HepG2 (cell line): Measurements from ENCODE around the gene GLIS2. TPM values are rescaled to one million over a fixed set of nuclear protein-coding genes. Genes with fewer than 3 reads are reported as not detected.

Source experiments
- DZIP1 ChIP-seq: sonication (generic); formaldehyde crosslinking; IDR thresholded peaks from 2 replicates; pipeline ENCODE4 v1.5.0; 2020; ENCODE audit warnings: mild to moderate bottlenecking, missing genetic modification reagents
- FIP1L1 ChIP-seq: fragments of 200-400 bp; formaldehyde crosslinking; IDR thresholded peaks from 2 replicates; pipeline ENCODE4 v1.6.1; 2018; ENCODE audit warnings: low read depth, mild to moderate bottlenecking, low read length, moderate library complexity, borderline replicate concordance; ENCODE audit not compliant: insufficient read depth
- HNF4A ChIP-seq: sonication (generic); formaldehyde crosslinking; IDR thresholded peaks from 2 replicates; pipeline ENCODE4 v1.4.0; 2020; ENCODE audit warnings: missing genetic modification reagents
- HNRNPL ChIP-seq: fragments of 200-400 bp; formaldehyde crosslinking; IDR thresholded peaks from 2 replicates; pipeline ENCODE4 v1.6.1; 2017; ENCODE audit warnings: mild to moderate bottlenecking, low read depth, low read length
- KAT8 ChIP-seq: IDR thresholded peaks from 2 replicates; pipeline ENCODE4 v1.6.1; 2016; ENCODE audit warnings: missing genetic modification reagents, missing compliant biosample characterization
- PBX3 ChIP-seq: sonication (generic); formaldehyde crosslinking; IDR thresholded peaks from 2 replicates; pipeline ENCODE4 v1.8.1; 2023; ENCODE audit warnings: missing genetic modification reagents, inconsistent platforms, borderline replicate concordance
- RXRB ChIP-seq: IDR thresholded peaks from 2 replicates; pipeline ENCODE4 v1.6.1; 2016; ENCODE audit warnings: borderline replicate concordance, missing genetic modification reagents, missing compliant biosample characterization
- ZNF264 ChIP-seq: sonication (generic); formaldehyde crosslinking; IDR thresholded peaks from 2 replicates; pipeline ENCODE4 v1.4.0; 2020; ENCODE audit warnings: missing genetic modification reagents
- ZNF790 ChIP-seq: sonication (generic); formaldehyde crosslinking; IDR thresholded peaks from 2 replicates; pipeline ENCODE4 v1.8.0; 2022; ENCODE audit warnings: missing genetic modification reagents, mild to moderate bottlenecking, borderline replicate concordance
- polyA plus RNA-seq, 8 experiments: library from polyadenylated mRNA; depleted of rRNA in 3 of 8; stranded (reverse) in 7 of 8; unstranded in 1 of 8; fragments of >200 nt; fragmentation: Illumina TruSeq in 4 of 8; extraction: Trizol in 4 of 8; gene quantifications; 2 replicates each; pipeline versions ENCODE4 v1.2.1 to v1.2.3, GENCODE V29; 2011 to 2016; ENCODE audit warnings: low read depth in 4 of 8, missing spikeins in 1 of 8, mixed read lengths in 1 of 8; ENCODE audit not compliant: insufficient read depth in 1 of 8
- total RNA-seq, 5 experiments: library from RNA; depleted of rRNA; stranded (reverse); fragments of >200 nt; fragmentation: Illumina TruSeq; extraction: Trizol; gene quantifications; 2 replicates each; pipeline ENCODE4 v1.2.3, GENCODE V29; 2016; ENCODE audit warnings: low read depth in 1 of 5
- TF ChIP-seq, protein P1 (sequence below): IDR thresholded peaks from 2 replicates; pipeline ENCODE4 v1.6.1; 2016; ENCODE audit warnings: missing compliant biosample characterization, missing genetic modification reagents, borderline replicate concordance
- TF ChIP-seq, protein P2 (sequence below): sonication (generic); formaldehyde crosslinking; IDR thresholded peaks from 2 replicates; pipeline ENCODE4 v1.5.1; 2020; ENCODE audit warnings: mild to moderate bottlenecking, missing genetic modification reagents, moderate library complexity
- TF ChIP-seq, protein P3 (sequence below): sonication (generic); formaldehyde crosslinking; IDR thresholded peaks from 2 replicates; pipeline ENCODE4 v1.4.0; 2020; ENCODE audit warnings: missing genetic modification reagents; ENCODE audit errors: not compliant biosample characterization

Gene GLIS2
- total and polyA plus RNA-seq, 2 of the 13 experiments (the other 11 are each of a cell fraction or from before 2014, with no cell fraction given), result 0.28 to 0.29 TPM

GRCh38 chr16:4370570-4371356, 54.9 kb downstream of the GLIS2 start (continued):
- TF ChIP-seq, protein P1, sequence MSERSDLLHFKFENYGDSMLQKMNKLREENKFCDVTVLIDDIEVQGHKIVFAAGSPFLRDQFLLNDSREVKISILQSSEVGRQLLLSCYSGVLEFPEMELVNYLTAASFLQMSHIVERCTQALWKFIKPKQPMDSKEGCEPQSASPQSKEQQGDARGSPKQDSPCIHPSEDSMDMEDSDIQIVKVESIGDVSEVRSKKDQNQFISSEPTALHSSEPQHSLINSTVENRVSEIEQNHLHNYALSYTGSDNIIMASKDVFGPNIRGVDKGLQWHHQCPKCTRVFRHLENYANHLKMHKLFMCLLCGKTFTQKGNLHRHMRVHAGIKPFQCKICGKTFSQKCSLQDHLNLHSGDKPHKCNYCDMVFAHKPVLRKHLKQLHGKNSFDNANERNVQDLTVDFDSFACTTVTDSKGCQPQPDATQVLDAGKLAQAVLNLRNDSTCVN (CRISPR knock-in tag), result peak; percentile 92; the same call in 1 of the 2 replicates
- TF ChIP-seq ZNF264 (CRISPR knock-in tag), result peak; percentile 36; the same call in 1 of the 2 replicates
- TF ChIP-seq PBX3 (CRISPR knock-in tag), result no peak
- 0 out of 2 replicates have a peak, but pooled peaks have one; percentile 8 for TF ChIP-seq HNF4A (CRISPR knock-in tag)
- TF ChIP-seq RXRB, result 0 out of 2 replicates have a peak, but pooled peaks have one; percentile 23
- TF ChIP-seq KAT8 (CRISPR knock-in tag), result peak; percentile 31; the same call in 1 of the 2 replicates
- TF ChIP-seq FIP1L1, result no peak
- TF ChIP-seq HNRNPL, result 0 out of 2 replicates have a peak, but pooled peaks have one; percentile 31
- TF ChIP-seq, protein P2, sequence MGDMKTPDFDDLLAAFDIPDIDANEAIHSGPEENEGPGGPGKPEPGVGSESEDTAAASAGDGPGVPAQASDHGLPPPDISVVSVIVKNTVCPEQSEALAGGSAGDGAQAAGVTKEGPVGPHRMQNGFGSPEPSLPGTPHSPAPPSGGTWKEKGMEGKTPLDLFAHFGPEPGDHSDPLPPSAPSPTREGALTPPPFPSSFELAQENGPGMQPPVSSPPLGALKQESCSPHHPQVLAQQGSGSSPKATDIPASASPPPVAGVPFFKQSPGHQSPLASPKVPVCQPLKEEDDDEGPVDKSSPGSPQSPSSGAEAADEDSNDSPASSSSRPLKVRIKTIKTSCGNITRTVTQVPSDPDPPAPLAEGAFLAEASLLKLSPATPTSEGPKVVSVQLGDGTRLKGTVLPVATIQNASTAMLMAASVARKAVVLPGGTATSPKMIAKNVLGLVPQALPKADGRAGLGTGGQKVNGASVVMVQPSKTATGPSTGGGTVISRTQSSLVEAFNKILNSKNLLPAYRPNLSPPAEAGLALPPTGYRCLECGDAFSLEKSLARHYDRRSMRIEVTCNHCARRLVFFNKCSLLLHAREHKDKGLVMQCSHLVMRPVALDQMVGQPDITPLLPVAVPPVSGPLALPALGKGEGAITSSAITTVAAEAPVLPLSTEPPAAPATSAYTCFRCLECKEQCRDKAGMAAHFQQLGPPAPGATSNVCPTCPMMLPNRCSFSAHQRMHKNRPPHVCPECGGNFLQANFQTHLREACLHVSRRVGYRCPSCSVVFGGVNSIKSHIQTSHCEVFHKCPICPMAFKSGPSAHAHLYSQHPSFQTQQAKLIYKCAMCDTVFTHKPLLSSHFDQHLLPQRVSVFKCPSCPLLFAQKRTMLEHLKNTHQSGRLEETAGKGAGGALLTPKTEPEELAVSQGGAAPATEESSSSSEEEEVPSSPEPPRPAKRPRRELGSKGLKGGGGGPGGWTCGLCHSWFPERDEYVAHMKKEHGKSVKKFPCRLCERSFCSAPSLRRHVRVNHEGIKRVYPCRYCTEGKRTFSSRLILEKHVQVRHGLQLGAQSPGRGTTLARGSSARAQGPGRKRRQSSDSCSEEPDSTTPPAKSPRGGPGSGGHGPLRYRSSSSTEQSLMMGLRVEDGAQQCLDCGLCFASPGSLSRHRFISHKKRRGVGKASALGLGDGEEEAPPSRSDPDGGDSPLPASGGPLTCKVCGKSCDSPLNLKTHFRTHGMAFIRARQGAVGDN, result peak; percentile 56; the same call in 1 of the 2 replicates
- peak; percentile 45; the same call in 1 of the 2 replicates for TF ChIP-seq DZIP1 (CRISPR knock-in tag)
- TF ChIP-seq, protein P3, sequence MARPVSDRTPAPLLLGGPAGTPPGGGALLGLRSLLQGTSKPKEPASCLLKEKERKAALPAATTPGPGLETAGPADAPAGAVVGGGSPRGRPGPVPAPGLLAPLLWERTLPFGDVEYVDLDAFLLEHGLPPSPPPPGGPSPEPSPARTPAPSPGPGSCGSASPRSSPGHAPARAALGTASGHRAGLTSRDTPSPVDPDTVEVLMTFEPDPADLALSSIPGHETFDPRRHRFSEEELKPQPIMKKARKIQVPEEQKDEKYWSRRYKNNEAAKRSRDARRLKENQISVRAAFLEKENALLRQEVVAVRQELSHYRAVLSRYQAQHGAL (CRISPR knock-in tag), result peak; percentile 99
- TF ChIP-seq ZNF790, result no peak
